Gastroesophageal sphincter (tissue), 4 donors: ENCODE data around the gene MRPL51. TPM values are rescaled to one million over a fixed set of nuclear protein-coding genes. Genes with fewer than 3 reads are reported as not detected.
"Not testable (repeated sequence)": the region's sequence is repeated elsewhere in the genome, so short reads cannot be mapped to it uniquely, and the experiment has no call there.

ENCODE experiments used
- ATAC-seq: fragments of 150-250 bp; one replicate; pipeline ENCODE4 v1.9.1; 2016; ENCODE audit warnings: mild to moderate bottlenecking, moderate library complexity
- H3K27ac ChIP-seq, 4 donors: fragments of 200-600 bp; sonication (generic) in 3 of 4; 1 replicate in 3 of 4; 2 replicates in 1 of 4; pipeline ENCODE4 v1.5.1; 2016 to 2019
- H3K27me3 ChIP-seq: fragments of 200-600 bp; sonication (generic); one replicate; pipeline ENCODE4 v1.5.1; 2019
- H3K36me3 ChIP-seq, 2 donors: fragments of 200-600 bp; sonication (generic); one replicate each; pipeline ENCODE4 v1.5.1; 2019; ENCODE audit warnings: control low read depth in 1 of 2
- H3K4me1 ChIP-seq, 3 donors: fragments of 200-600 bp; sonication (generic); 1 replicate in 2 of 3; 2 replicates in 1 of 3; pipeline ENCODE4 v1.5.1; 2016 to 2019; ENCODE audit warnings: control low read depth in 2 of 3
- H3K4me3 ChIP-seq, 2 donors: fragments of 200-600 bp; sonication (generic); one replicate each; pipeline ENCODE4 v1.5.1; 2019; ENCODE audit warnings: mild to moderate bottlenecking in 1 of 2, moderate library complexity in 1 of 2
- H3K9me3 ChIP-seq, 3 donors: fragments of 200-600 bp; sonication (generic); one replicate each; pipeline ENCODE4 v1.5.1; 2017 to 2019; ENCODE audit warnings: control low read depth in 2 of 3
- EP300 ChIP-seq: sonication (generic); formaldehyde crosslinking; IDR thresholded peaks from one replicate; pipeline ENCODE4 v1.6.1; 2017; ENCODE audit warnings: antibody characterized with exemption, mild to moderate bottlenecking
- POLR2A ChIP-seq, 2 donors: fragments of 450-650 bp; IDR thresholded peaks; one replicate each; pipeline ENCODE4 v1.6.1; 2017; ENCODE audit warnings: antibody characterized with exemption in 2 of 2, mild to moderate bottlenecking in 2 of 2, moderate library complexity in 1 of 2
- POLR2AphosphoS5 ChIP-seq: sonication (generic); formaldehyde crosslinking; IDR thresholded peaks from one replicate; pipeline ENCODE4 v1.6.1; 2017; ENCODE audit warnings: antibody characterized with exemption
- WGBS, 2 donors: methylation state at CpG; one replicate each; pipeline ENCODE4 v1.1.5; 2018; ENCODE audit warnings: low coverage in 1 of 2; 5-methylcytosine and 5-hydroxymethylcytosine counted together
- total RNA-seq, 4 donors: library from RNA; depleted of rRNA; stranded (reverse); fragments of >200 nt; gene quantifications; one replicate each; pipeline ENCODE4 v1.1.0, GENCODE V29; 2016
- TF ChIP-seq, protein P1 (sequence below), 4 experiments: fragments of 200-600 bp in 2 of 4; fragments of 450-650 bp in 2 of 4; sonication (generic) in 1 of 4; IDR thresholded peaks; one replicate each; pipeline ENCODE4 v1.5.1; 2017 to 2019; ENCODE audit warnings: antibody characterized with exemption in 4 of 4, mild to moderate bottlenecking in 2 of 4, moderate library complexity in 2 of 4

Gene MRPL51
- total RNA-seq, 4 donors from 2014 or later: 51.0 to 99.3 (median 66.0) TPM

DNA sequence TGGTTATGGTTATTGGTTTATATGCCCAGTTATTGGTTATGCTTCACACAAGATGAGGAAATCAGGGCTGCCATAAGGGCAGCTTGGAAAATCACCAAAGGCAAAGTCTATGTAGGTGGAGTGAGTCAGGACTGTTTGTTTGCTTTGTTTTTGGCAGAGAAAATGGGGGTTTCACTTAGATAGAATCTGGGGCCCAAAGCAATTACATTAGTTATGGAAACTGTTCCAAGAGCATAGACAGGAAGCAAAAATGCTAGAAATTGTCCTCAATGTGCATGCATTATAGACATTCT lies 24.8 kb downstream of the MRPL51 start:
- Histone ChIP-seq H3K9me3 (no peaks in the 10 kb centered on the region), H3K36me3 (peaks cover 0 to 30% of the 10 kb centered on the region in 2 donors), H3K27me3 (no peaks in the 10 kb centered on the region), H3K4me1 (peaks cover 0 to 64% (median 4%) of the 10 kb centered on the region in 3 donors), H3K27ac (peak overlapping the region in 2 of 4 donors; percentile 1 to 83), H3K4me3 (no peak overlapping the region)
- TF ChIP-seq EP300: no peak
- TF ChIP-seq, protein P1, sequence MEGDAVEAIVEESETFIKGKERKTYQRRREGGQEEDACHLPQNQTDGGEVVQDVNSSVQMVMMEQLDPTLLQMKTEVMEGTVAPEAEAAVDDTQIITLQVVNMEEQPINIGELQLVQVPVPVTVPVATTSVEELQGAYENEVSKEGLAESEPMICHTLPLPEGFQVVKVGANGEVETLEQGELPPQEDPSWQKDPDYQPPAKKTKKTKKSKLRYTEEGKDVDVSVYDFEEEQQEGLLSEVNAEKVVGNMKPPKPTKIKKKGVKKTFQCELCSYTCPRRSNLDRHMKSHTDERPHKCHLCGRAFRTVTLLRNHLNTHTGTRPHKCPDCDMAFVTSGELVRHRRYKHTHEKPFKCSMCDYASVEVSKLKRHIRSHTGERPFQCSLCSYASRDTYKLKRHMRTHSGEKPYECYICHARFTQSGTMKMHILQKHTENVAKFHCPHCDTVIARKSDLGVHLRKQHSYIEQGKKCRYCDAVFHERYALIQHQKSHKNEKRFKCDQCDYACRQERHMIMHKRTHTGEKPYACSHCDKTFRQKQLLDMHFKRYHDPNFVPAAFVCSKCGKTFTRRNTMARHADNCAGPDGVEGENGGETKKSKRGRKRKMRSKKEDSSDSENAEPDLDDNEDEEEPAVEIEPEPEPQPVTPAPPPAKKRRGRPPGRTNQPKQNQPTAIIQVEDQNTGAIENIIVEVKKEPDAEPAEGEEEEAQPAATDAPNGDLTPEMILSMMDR (IDR thresholded peaks at IDR 0.05): no peak
- TF ChIP-seq POLR2AphosphoS5: no peak
- TF ChIP-seq POLR2A (IDR thresholded peaks at IDR 0.05): no peak
- no peak for ATAC-seq

DNA sequence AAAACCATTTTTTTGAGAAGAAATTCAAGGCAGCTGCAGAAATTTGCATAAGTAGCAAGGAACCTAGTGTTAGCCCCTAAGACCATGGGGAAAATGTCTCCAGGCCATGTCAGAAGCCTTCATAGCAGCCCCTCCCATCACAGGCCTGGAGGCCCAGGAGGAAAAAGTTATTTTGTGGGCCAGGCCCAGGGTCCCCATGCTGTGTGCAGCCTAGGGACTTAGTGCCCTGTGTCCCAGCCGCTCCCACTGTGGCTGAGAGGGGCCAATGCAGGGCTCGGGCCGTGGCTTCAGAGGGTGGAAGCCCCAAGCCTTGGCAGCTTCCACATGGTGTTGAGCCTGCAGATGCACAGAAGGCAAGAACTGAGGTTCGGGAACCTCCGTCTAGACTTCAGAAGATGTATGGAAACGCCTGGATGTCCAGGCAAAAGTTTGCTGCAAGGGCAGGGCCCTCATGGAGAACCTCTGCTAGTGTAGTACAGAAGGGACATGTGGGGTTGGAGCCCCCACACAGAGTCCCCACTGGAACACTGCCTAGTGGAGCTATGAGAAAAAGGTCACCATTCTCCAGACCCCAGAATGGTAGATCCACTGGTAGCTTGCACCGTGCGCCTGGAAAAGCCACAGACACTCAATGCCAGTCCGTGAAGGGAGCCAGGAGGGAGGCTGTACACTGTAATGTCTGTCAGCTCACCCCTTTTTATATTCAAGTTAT lies 25.3 kb downstream of the MRPL51 start:
- H3K9me3 ChIP-seq, H3K4me3 ChIP-seq, H3K27me3 ChIP-seq, ATAC-seq: not testable (repeated sequence)
- peaks cover 0 to 35% of the 10 kb centered on the region in 2 donors for H3K36me3 ChIP-seq
- peaks cover 0 to 69% (median 4%) of the 10 kb centered on the region in 3 donors for H3K4me1 ChIP-seq
- peak overlapping the region in 2 of 4 donors; percentile 1 to 83 for H3K27ac ChIP-seq
- WGBS, 2 donors: 87 to 100% methylated on average over 2 to 3 of the region's 9 CpGs

DNA sequence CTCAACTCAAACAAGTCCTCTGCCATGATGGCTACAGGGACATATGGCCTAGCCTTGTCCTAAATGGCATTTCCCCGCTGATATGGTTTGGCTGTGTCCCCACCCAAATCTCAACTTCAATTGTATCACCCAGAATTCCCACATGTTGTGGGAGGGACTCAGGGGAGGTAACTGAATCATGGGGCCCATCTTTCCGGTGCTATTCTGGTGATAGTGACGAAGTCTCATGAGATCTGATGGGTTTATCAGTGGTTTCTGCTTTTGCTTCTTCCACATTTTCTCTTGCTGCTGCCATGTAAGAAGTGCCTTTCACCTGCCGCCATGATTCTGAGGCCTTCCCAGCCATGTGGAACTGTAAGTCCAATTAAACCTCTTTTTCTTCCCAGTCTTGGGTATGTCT lies 26.3 kb downstream of the MRPL51 start:
- peaks cover 0 to 45% of the 10 kb centered on the region in 2 donors for H3K36me3 ChIP-seq

DNA sequence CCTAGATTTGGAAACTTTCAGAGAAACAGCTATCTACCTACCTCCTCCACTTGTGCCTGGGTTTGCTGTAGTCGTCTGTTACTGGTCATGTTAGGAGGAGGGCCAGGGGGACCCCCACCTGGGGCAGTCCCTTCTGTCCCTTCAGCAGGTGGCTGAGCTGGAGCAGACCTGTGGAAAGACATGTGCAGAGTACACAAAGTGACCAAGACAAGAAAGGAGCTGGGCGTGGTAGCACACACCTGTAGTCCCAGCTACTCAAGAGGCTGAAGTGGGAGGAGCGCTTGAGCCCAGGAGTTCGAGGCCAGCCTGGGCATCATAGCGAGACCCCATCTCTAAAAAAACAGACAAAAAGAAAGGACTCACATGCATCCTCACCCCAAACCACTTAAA lies 26.9 kb downstream of the MRPL51 start:
- Histone ChIP-seq H3K27ac (peak overlapping the region in 2 of 4 donors; percentile 6 to 34), H3K27me3 (no peaks in the 10 kb centered on the region), H3K36me3 (peaks cover 0 to 50% of the 10 kb centered on the region in 2 donors), H3K4me3 (no peak overlapping the region), H3K9me3 (no peaks in the 10 kb centered on the region), H3K4me1 (peaks cover 0 to 76% (median under 1%) of the 10 kb centered on the region in 3 donors)
- 74 to 76% methylated on average over 3 to 5 of the region's 5 CpGs for WGBS, 2 donors
- no peak for ATAC-seq
- TF ChIP-seq POLR2AphosphoS5 (no peak), EP300 (no peak), POLR2A (IDR thresholded peaks at IDR 0.05) (no peak)
- TF ChIP-seq, protein P1 (IDR thresholded peaks at IDR 0.05): no peak

More for the DNA sequence above, 26.3 kb downstream of the MRPL51 start:
- ATAC-seq, H3K9me3 ChIP-seq, H3K4me3 ChIP-seq, H3K27me3 ChIP-seq: not testable (repeated sequence)
- WGBS, 2 donors: 97 to 100% methylated on average over 1 to 3 of the region's 4 CpGs
- peak overlapping the region in 3 of 4 donors; percentile 4 to 34 (median 6) for H3K27ac ChIP-seq
- H3K4me1 ChIP-seq: peaks cover 0 to 76% (median 4%) of the 10 kb centered on the region in 3 donors

DNA sequence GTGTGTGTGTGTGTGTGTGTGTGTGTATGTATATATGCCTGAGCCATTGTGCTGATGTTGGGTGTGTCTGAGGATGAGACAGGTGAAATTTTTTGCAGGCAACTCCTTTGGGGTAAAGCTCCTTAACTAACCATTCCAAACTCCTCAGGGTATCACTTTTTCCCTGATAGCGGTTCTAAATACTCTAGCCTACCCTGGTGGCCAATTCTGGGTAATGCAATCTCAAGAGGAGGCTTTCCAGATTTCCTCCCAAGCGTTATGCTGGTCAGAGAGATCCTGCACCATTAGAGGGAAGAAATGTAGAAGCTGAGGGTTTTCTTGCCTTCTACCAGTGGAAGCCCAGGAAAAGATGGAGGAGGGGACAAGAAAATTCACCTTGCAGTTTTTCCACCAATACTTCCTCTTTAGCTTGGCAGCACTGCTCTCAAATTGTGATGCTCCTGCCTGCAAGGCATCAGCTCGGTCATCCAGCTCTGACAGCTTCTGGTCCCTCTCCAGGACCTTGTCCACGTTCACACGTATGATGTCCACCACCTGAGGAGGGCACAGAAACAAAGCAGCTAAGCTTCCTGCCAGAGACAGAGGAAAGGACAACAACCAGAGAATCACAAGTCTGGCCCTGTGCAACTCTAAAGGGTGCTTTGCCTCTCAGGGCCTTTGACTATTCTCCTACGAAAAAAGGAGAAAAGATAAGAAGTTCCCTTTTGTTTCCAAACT lies 27.4 kb downstream of the MRPL51 start:
- Histone ChIP-seq H3K4me3 (no peak overlapping the region), H3K36me3 (peaks cover 0 to 56% of the 10 kb centered on the region in 2 donors), H3K27ac (peak overlapping the region in 3 of 4 donors; percentile 6 to 34 (median 25)), H3K27me3 (no peaks in the 10 kb centered on the region), H3K4me1 (peaks cover 0 to 80% (median 0%) of the 10 kb centered on the region in 3 donors), H3K9me3 (no peaks in the 10 kb centered on the region)
- peak; percentile 62 for ATAC-seq
- TF ChIP-seq, protein P1 (IDR thresholded peaks at IDR 0.05): peak in 3 of 4 experiments; percentile 89 to 97 (median 95)
- no peak for TF ChIP-seq POLR2AphosphoS5
- no peak for TF ChIP-seq POLR2A (IDR thresholded peaks at IDR 0.05)
- no peak for TF ChIP-seq EP300
- WGBS, 2 donors: 0 to 20% methylated on average over 2 to 6 of the region's 6 CpGs

DNA sequence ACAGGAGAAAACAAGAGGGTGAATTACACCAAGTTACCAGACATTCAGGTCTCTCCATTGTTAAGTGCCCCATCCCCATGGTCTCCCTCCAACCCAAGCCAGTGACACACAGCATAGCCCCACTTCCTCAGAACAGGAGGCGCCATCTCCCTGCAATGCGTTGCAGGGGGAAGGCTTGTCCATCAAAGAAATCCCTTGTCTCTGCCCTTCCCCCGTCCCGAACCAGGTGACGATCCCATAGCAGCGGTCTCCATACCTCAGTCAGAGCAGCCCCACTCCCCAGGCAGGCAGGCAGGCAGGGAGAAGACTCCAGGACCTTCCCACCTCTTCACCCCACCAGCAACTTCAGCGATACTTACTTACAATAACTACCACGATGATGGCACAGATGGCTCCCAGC lies 28.5 kb downstream of the MRPL51 start:
- ATAC-seq: no peak
- Histone ChIP-seq H3K4me3 (no peak overlapping the region), H3K4me1 (peaks cover 0 to 76% (median 0%) of the 10 kb centered on the region in 3 donors), H3K36me3 (peaks cover 0 to 66% of the 10 kb centered on the region in 2 donors), H3K9me3 (no peaks in the 10 kb centered on the region), H3K27me3 (no peaks in the 10 kb centered on the region), H3K27ac (peak overlapping the region in 2 of 4 donors; percentile 54 to 60)
- TF ChIP-seq, protein P1 (IDR thresholded peaks at IDR 0.05): no peak
- TF ChIP-seq POLR2AphosphoS5: no peak
- no peak for TF ChIP-seq EP300
- TF ChIP-seq POLR2A (IDR thresholded peaks at IDR 0.05): no peak
- WGBS, 2 donors: 86 to 100% methylated on average over 1 to 4 of the region's 8 CpGs
